ENCODE measurements around the gene DSCAM. TPM values are rescaled to one million over a fixed set of nuclear protein-coding genes. Genes with fewer than 3 reads are reported as not detected.
"Not testable (repeated sequence)": the region's sequence is repeated elsewhere in the genome, so short reads cannot be mapped to it uniquely, and the experiment has no call there.

DSCAM gene
- total RNA-seq, 1 donor from 2014 or later: not detected

- intact Hi-C loops (cut with micrococcal nuclease): no loop called here
These were observed 658.9 kb downstream of the DSCAM start for GRCh38 chr21:40187946-40188654.

DNA sequence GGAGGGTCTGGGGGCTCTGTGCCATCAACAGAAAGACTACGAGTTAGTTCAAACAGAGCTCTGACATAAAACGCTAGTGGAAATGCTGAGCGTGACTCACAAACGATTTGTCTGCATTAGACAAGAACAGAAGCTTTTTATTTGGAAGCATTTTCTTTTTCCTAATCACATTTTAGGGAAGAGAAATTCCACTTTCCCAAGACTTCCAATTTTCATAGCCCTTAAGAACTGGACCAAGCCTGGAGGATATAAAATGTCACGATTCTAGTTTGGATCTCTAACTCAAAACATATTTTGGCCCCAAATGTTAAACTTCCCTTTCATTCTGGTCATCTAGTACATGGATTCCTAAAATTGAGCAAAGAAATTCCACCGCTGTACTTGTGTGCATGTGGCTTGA is 659.7 kb downstream of the DSCAM start:
- intact Hi-C loops (cut with micrococcal nuclease): no loop called here

DNA sequence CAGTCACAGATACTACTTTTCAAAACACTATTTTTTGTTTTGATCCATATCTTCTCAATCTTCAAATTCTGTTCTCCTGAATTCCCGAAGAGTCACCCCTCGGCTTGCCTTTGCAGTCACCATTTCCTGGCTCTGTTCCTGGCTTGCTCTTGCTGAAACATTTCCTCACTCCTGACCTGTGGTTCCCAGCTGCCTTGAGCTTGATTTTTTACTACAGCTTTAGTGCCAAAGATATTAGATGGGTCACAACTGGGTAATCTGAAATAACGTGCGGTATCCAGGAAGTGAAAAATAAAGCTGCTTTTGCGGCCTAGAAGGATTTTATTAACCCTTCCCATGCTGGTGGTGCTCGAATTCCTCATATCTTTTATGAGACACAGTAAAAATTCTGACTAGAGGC is 660.9 kb downstream of the DSCAM start:
- intact Hi-C loops (cut with micrococcal nuclease): no loop called here

GRCh38 chr21:40185208-40185607 is 661.8 kb downstream of the DSCAM start:
- intact Hi-C loops (cut with micrococcal nuclease): no loop called here

DNA sequence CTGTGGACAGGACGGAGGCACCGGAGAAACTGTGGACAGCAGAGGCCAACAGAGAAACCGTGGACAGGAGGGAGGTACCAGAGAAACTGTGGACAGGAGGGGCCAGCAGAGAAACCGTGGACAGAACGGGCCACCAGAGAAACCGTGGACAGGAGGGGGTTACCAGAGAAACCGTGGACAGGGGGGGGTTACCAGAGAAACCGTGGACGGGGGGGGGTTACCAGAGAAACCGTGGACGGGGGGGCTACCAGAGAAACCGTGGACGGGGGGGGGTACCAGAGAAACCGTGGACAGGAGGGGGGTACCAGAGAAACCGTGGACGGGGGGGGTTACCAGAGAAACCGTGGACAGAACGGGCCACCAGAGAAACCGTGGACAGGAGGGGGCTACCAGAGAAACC is 664.5 kb downstream of the DSCAM start:
- intact Hi-C loops (cut with micrococcal nuclease): not testable (repeated sequence)

DNA sequence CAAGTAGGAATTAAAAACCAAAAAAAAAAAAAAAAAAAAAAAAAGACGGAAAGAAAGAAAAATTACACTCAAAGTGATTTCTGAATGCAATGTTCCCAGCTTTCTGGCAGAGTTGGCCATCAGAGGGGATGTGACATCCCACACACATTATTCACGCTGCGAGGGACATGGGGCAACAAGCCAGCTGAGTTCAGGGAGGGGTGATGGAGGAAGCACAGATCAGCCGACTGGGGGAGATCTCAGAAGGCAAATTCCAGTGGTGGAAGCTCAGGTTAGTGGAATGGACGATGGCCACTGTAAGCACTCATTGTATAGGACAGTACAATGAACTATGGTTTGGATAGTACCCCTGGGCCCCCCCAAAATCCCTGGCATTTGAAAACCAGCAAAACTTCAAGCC is 667.8 kb downstream of the DSCAM start:
- intact Hi-C loops (cut with micrococcal nuclease): no loop called here

- intact Hi-C loops (cut with micrococcal nuclease): no loop called here
These were observed 668.2 kb downstream of the DSCAM start for GRCh38 chr21:40178726-40179125.

- intact Hi-C loops (cut with micrococcal nuclease): no loop called here
These were observed 669.0 kb downstream of the DSCAM start for GRCh38 chr21:40177979-40178378.

- intact Hi-C loops (cut with micrococcal nuclease): no loop called here
These were observed 670.2 kb downstream of the DSCAM start for GRCh38 chr21:40176724-40177123.

GRCh38 chr21:40173816-40174215 is 673.1 kb downstream of the DSCAM start:
- intact Hi-C loops (cut with micrococcal nuclease): no loop called here

- intact Hi-C loops (cut with micrococcal nuclease): no loop called here
These were observed 677.0 kb downstream of the DSCAM start for GRCh38 chr21:40169971-40170370.

GRCh38 chr21:40166291-40166843 is 680.6 kb downstream of the DSCAM start:
- intact Hi-C loops (cut with micrococcal nuclease): no loop called here

DNA sequence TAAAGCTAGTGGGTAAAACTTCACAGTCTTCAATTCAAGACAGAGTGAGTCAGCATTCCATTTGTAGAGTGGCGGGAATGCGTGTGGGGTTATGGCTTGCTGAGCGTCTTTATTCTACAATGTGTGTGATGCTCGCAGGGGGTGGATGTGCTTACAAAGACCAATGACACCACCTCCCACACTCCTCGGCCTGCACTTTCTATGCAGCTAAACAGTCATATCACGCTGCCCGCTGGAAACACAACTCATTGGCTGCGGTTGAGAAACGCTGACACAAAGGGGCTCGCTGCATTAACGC is 681.2 kb downstream of the DSCAM start:
- intact Hi-C loops (cut with micrococcal nuclease): loop anchor here (1.0 kb wide), 1 partner anchor 32 kb away; no protein-coding TSS in a partner anchor

DNA sequence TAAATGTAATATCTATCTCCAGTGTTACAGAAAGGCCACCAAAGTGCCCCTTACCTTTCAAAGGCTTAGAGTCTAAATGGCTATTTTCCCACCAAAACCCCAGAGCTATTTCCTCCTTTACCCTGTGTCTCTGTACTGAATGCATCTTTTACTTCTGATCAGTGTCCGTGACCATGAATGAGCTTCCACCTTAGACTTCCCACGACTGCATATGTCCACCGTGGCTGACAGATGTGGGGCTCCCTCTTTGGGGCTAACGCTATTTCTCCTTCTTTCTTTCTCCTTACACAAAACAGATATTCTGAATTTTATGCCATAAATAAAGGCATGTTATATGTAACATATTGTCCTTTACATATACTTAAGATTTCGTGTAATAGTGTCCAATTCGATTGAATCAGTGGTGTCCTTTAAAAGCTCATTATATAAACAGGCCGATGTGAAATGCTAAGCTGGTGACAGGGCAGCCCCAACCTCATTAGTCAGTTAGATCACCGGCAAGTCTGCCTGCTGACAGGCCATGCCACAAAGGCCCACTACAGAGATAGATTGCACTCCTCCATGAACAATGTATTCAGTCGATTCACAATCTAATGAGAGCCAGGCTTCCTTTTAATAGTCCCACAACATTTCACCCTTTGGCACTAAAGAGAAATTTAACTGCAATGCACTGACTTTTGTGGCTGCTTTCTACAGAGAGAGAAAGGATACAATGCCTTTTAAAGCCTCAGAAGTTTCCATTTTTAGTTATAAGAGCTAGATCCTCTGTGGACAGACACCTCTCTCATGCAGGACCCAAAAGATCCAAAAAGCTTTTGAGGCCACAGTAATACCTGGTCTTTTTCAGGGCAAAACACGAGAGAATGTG is 681.8 kb downstream of the DSCAM start:
- intact Hi-C loops (cut with micrococcal nuclease): loop anchor here (1.0 kb wide), 1 partner anchor 32 kb away; no protein-coding TSS in a partner anchor

- intact Hi-C loops (cut with micrococcal nuclease): no loop called here
These were observed 684.9 kb downstream of the DSCAM start for GRCh38 chr21:40162075-40162474.

DNA sequence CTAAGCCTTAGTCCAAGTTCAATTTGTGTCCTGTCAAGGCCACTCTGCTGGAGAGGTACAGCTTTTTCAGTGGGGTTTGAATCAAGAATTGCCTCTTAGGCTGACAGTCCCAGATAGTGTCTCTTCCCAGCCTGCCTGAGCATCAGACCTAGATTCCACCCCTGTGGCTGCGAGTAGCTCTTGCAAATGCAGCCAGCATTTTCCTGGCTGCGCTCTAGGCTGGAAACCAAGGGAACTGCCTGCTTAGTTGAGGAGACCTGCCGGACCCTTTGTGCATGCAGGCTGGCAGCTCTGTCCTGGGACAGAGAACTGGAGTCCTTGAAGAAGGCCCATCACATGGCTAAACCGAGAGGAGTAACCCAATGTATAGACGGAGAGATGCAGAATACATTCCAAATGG is 686.0 kb downstream of the DSCAM start:
- intact Hi-C loops (cut with micrococcal nuclease): no loop called here

DNA sequence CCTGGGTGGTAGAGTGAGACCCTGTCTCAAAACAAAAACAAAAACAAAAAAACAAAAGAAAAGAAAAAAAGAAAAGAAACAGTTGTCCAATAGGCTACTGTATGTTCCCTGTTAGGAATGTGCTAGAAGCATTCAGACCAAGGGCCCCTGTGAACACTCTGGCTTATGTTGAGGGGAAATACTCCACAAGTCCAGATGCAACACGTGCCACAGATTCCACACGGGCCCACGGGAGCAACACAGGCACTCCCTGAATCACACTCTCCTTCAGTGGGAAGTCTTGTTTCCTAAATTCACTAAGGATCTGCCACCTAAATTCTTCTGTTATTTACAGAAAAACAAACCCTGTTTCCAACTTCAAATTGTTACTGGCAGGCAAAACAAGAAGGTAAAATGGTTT is 688.6 kb downstream of the DSCAM start:
- intact Hi-C loops (cut with micrococcal nuclease): no loop called here

DNA sequence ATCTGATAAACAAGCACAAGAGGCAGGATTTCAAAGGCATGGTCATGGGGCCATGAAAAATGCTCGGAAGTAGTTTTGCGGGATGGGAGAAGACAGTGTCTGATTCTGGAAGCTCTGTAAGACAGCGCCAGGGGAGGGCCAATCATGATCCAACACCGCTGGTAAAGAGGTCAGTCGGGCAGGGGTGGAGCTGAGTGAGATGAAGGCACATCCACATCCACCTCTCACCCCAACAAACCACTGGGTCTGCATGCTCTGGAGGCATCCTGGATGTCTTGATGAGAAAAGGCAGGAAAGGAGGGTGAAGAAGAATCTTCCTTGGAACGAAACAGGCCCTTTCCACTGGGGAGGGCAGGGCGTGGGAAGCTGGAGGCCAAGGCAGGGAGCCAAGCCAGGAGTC is 691.4 kb downstream of the DSCAM start:
- intact Hi-C loops (cut with micrococcal nuclease): no loop called here

DNA sequence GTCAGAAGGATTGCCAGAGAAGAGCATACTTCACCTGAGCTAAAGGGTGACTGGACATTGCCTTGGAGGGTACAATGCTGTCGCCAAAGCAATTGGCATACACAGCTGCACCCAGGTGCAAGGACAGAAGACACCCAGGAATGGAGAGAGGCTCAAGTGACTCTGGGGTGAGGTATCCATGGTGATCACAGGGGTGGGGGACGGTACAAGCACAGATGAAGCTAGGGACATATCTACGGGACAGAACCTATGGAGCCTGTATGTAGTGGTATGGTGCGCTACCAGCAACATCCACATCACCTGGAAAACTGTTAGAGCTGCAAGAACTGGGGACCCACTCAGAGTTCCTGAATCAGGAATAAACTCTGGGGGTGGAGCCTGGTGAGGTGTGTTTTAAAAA is 693.6 kb downstream of the DSCAM start:
- intact Hi-C loops (cut with micrococcal nuclease): no loop called here

DNA sequence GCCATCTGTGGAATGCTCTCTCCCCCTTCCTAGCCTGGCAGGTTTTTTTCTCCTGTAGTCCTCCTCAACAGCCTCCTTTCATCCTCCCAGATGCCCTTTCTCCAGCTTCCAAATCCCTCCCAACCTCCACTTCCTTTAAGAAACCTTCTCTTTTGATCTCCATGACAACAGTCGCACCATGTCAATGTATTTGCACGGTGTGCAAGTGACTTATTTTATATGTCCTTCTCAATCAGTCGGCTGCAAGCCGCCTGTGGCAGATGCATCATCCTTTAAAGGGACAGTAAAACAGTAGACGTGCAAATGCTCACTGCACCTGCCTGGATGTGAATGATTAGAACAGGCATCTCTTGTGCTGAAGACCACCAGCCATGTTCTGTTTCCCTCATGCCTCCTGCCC is 694.5 kb downstream of the DSCAM start:
- intact Hi-C loops (cut with micrococcal nuclease): no loop called here

GRCh38 chr21:40151611-40152010 is 695.3 kb downstream of the DSCAM start:
- intact Hi-C loops (cut with micrococcal nuclease): no loop called here

GRCh38 chr21:40146216-40146837 is 700.6 kb downstream of the DSCAM start:
- intact Hi-C loops (cut with micrococcal nuclease): no loop called here

Data from T-helper 1 cell treated with Interleukin-12 subunit alpha and Interleukin-12 subunit beta and Interleukin-4 antibody, amounts not matched to agents 30 ng/mL and 1 ng/mL, for 36 hours (primary cell).